ENCODE measurements around the gene MYO5B.

MYO5B gene

DNA sequence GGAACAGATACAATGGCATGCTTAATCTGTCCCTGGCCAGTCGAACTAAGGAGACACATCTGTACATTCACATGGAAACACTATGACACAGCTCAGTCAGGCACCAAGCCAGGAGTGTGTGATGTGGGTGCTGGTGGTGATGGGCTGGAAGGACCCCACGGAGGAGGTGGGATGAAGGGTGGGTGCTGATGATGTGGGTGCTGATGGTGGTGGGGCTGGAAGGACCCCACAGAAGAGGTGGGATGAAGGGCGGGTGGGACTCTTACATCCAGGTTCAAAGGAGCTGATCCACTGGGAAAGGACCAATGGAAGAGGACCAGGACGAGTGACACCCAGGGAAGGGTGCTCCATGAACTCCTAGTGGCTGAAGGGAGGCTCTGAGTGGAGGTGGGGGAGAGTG, 346.8 kb downstream of the MYO5B start:
- TF ChIP-seq, protein P1, sequence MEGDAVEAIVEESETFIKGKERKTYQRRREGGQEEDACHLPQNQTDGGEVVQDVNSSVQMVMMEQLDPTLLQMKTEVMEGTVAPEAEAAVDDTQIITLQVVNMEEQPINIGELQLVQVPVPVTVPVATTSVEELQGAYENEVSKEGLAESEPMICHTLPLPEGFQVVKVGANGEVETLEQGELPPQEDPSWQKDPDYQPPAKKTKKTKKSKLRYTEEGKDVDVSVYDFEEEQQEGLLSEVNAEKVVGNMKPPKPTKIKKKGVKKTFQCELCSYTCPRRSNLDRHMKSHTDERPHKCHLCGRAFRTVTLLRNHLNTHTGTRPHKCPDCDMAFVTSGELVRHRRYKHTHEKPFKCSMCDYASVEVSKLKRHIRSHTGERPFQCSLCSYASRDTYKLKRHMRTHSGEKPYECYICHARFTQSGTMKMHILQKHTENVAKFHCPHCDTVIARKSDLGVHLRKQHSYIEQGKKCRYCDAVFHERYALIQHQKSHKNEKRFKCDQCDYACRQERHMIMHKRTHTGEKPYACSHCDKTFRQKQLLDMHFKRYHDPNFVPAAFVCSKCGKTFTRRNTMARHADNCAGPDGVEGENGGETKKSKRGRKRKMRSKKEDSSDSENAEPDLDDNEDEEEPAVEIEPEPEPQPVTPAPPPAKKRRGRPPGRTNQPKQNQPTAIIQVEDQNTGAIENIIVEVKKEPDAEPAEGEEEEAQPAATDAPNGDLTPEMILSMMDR (IDR thresholded peaks at IDR 0.05; ENCODE audit: unreplicated experiment in 3 of 3), result no peak
- Mint-ChIP-seq H3K27me3 (ENCODE audit: low read depth) (peaks cover 3% of the 10 kb centered on the region), H3K27ac (no peak overlapping the region), H3K36me3 (ENCODE audit: low read depth) (no peaks in the 10 kb centered on the region), H3K4me3 (no peak overlapping the region), H3K9me3 (no peaks in the 10 kb centered on the region), H3K4me1 (peaks cover 34% of the 10 kb centered on the region)

DNA sequence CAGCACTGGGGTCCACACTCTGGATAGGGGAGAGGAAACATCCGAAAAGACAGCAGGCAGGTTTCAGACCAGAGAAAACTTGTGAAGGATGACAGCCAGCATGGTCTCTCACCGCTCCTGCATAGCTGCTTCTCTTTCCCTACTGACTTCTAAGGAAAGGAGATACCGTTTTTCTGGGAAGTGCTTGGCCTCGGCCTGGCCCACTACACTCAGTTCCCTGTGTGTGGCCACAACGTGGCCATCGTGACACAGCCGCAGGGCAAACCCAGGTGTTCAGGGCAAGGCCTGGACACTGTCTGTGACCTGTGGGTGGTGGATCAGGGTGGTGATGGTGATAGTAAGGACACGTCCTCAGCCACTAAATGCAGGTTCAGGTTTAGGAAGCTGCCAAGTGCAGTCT, 347.4 kb downstream of the MYO5B start:
- H3K9me3 Mint-ChIP-seq, result no peaks in the 10 kb centered on the region
- peaks cover 36% of the 10 kb centered on the region for H3K4me1 Mint-ChIP-seq
- no peak overlapping the region for H3K4me3 Mint-ChIP-seq
- peaks cover 3% of the 10 kb centered on the region for H3K27me3 Mint-ChIP-seq (ENCODE audit: low read depth)
- TF ChIP-seq, protein P1 (IDR thresholded peaks at IDR 0.05; ENCODE audit: unreplicated experiment in 3 of 3), result no peak
- H3K27ac Mint-ChIP-seq, result no peak overlapping the region
- no peaks in the 10 kb centered on the region for H3K36me3 Mint-ChIP-seq (ENCODE audit: low read depth)

DNA sequence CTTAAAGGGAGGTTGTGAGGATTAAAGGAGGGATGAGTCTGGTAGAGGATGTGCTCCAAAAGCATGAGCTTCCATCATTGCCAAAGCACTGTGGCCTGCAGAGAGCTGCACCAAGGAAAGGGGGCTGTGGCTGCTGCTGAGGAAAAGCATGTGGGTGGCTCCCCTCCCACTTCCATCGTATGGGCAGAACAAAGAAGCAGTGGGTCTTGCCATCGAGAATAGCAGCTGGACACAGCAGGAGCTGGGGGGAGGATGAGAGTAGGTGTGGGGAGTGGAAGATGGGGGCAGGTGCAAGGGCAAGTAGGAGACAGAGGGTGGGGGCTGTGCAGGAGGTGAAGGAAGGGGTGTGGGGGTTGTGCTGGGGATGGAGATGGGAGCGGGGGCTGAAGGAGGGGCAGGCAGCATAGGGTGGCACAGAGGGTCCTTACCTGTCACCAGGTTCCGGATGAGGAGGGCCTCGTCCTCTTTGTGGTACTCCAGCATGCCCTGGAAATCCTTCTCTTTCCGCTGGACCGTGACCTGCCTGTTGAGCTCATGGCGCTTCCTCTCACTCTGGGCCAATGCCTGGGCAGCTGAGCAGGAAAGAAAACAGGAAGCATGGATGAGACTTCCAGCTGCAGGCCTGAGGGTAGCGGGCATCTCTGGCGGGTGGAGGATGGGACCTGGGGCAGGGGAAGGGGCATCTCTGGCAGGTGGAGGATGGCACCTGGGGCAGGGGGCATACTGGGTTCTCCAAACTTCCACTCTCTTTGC, 348.1 kb downstream of the MYO5B start:
- TF ChIP-seq, protein P1 (IDR thresholded peaks at IDR 0.05; ENCODE audit: unreplicated experiment in 3 of 3), result no peak
- Mint-ChIP-seq H3K9me3 (no peaks in the 10 kb centered on the region), H3K4me3 (no peak overlapping the region), H3K27me3 (ENCODE audit: low read depth) (peaks cover 3% of the 10 kb centered on the region), H3K27ac (no peak overlapping the region), H3K36me3 (ENCODE audit: low read depth) (no peaks in the 10 kb centered on the region), H3K4me1 (peaks cover 40% of the 10 kb centered on the region)

DNA sequence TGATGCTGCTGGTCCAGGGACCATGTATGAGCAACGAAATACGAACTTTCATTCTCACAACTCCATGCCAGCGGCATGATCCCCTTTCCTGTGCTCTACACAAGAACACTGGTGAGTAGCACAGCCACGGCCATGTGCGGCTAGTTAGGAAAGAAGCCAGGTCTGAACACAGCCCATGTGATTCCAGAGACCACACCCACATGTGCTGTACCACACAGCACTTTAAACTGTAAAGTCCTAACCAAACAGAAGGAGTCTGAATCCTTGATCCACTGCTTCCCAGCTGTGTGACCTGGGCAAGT, 348.6 kb downstream of the MYO5B start:
- H3K4me3 Mint-ChIP-seq, result no peak overlapping the region
- H3K9me3 Mint-ChIP-seq, result no peaks in the 10 kb centered on the region
- H3K4me1 Mint-ChIP-seq, result peaks cover 46% of the 10 kb centered on the region
- H3K36me3 Mint-ChIP-seq (ENCODE audit: low read depth), result no peaks in the 10 kb centered on the region
- no peak overlapping the region for H3K27ac Mint-ChIP-seq
- H3K27me3 Mint-ChIP-seq (ENCODE audit: low read depth), result peaks cover 3% of the 10 kb centered on the region
- TF ChIP-seq, protein P1 (IDR thresholded peaks at IDR 0.05; ENCODE audit: unreplicated experiment in 3 of 3), result no peak

DNA sequence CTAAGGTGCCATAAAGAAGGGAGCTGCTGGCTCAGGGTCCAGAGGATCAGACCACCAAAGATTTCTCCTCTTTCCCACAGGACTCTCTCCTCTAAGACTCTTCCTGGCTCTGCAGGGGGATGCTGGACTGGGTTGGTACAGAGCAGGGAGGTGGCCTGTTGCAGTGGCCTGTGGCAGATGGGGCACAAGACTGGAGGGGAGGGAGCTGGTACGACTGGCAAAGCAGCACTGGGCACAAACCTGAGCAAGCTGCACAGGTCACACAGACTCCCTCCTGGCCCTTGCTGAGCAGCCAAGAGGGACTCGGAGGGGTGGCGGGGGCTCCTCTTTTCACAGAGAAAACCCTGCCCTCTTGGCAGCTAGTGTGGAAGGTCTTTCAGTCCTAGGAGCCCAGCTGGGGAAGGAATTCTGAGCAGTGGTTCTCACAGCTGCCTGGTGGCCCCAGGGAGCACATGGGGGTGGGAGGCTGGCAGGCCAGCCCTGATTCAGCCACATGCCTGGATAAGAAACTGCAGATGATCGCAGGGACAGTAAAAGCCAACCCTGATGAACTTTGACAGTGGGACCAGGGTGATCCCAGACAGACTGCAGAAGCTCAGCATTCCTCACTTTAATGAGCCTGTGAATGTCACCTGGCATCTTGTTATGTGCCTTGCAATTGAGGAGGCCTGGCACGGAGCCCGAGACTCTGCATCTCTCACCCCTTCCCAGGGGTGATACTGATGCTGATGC, 349.2 kb downstream of the MYO5B start:
- Mint-ChIP-seq H3K27me3 (ENCODE audit: low read depth) (peaks cover 3% of the 10 kb centered on the region), H3K9me3 (no peaks in the 10 kb centered on the region), H3K27ac (no peak overlapping the region), H3K4me1 (peaks cover 46% of the 10 kb centered on the region), H3K4me3 (no peak overlapping the region), H3K36me3 (ENCODE audit: low read depth) (no peaks in the 10 kb centered on the region)
- TF ChIP-seq, protein P1 (IDR thresholded peaks at IDR 0.05; ENCODE audit: unreplicated experiment in 3 of 3), result no peak

DNA sequence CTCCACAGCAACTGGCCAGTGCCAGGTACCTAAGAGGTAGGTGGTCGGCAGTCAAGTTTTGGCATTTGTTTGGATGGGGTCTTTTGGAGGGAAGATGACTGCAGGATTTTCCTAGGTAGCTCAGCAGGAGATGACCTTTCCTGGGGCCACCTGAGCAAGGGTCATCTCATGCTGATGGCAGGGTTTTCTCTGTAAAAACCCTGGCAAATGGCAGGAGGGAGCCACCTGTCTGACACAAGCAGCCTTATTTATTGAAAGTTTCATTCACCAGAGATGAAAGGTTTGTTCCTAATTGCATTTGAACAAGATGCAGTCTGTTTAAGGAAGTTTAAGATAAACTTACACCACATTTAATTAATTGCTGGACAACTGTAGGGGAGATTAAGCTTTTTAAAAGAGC, 350.0 kb downstream of the MYO5B start:
- Mint-ChIP-seq H3K27me3 (ENCODE audit: low read depth) (peaks cover 3% of the 10 kb centered on the region), H3K36me3 (ENCODE audit: low read depth) (no peaks in the 10 kb centered on the region), H3K4me1 (peaks cover 46% of the 10 kb centered on the region), H3K27ac (peak overlapping the region in 1 of 3 experiments; percentile 18), H3K9me3 (no peaks in the 10 kb centered on the region), H3K4me3 (no peak overlapping the region)
- TF ChIP-seq, protein P1 (IDR thresholded peaks at IDR 0.05; ENCODE audit: unreplicated experiment in 3 of 3), result no peak
